UCSD-AML1 (cell line): ENCODE data around the gene NDST3.
"Not testable (repeated sequence)": the region's sequence is repeated elsewhere in the genome, so short reads cannot be mapped to it uniquely, and the experiment has no call there.

Experiments used
- DNase-seq: peaks from one replicate; lab custom pipeline; 2025; ENCODE audit not compliant: unreplicated experiment; lab: John Stamatoyannopoulos, UW

Gene NDST3

GRCh38 chr4:118266145-118266496 lies 231.8 kb downstream of the NDST3 start:
- not testable (repeated sequence) for DNase-seq

- DNase-seq: no peak
Observed at GRCh38 chr4:118268780-118269179, 234.5 kb downstream of the NDST3 start.

GRCh38 chr4:118270492-118270891 lies 236.2 kb downstream of the NDST3 start:
- DNase-seq: no peak

GRCh38 chr4:118271788-118272187 lies 237.5 kb downstream of the NDST3 start:
- no peak for DNase-seq

- DNase-seq: no peak
Observed at GRCh38 chr4:118273642-118274041, 239.4 kb downstream of the NDST3 start.

- DNase-seq: no peak
Observed at GRCh38 chr4:118276580-118276979, 242.3 kb downstream of the NDST3 start.

- no peak for DNase-seq
Observed at GRCh38 chr4:118277243-118277642, 243.0 kb downstream of the NDST3 start.

- DNase-seq: peak; percentile 76
Observed at GRCh38 chr4:118278473-118279274, 244.4 kb downstream of the NDST3 start.

- no peak for DNase-seq
Observed at GRCh38 chr4:118279328-118279727, 245.0 kb downstream of the NDST3 start.

GRCh38 chr4:118279920-118280432 lies 245.7 kb downstream of the NDST3 start:
- DNase-seq: no peak

- DNase-seq: peak; percentile 13
Observed at GRCh38 chr4:118280501-118281218, 246.4 kb downstream of the NDST3 start.

GRCh38 chr4:118281611-118282442 lies 247.5 kb downstream of the NDST3 start:
- peak; percentile 9 for DNase-seq

- no peak for DNase-seq
Observed at GRCh38 chr4:118282692-118283091, 248.4 kb downstream of the NDST3 start.

GRCh38 chr4:118284169-118284568 lies 249.9 kb downstream of the NDST3 start:
- no peak for DNase-seq

GRCh38 chr4:118285931-118286330 lies 251.6 kb downstream of the NDST3 start:
- DNase-seq: no peak

- DNase-seq: no peak
Observed at GRCh38 chr4:118286685-118287084, 252.4 kb downstream of the NDST3 start.

GRCh38 chr4:118287711-118288451 lies 253.6 kb downstream of the NDST3 start:
- no peak for DNase-seq

- DNase-seq: no peak
Observed at GRCh38 chr4:118289794-118290193, 255.5 kb downstream of the NDST3 start.

- no peak for DNase-seq
Observed at GRCh38 chr4:118290951-118291350, 256.7 kb downstream of the NDST3 start.

GRCh38 chr4:118296729-118297128 lies 262.4 kb downstream of the NDST3 start:
- no peak for DNase-seq

GRCh38 chr4:118299619-118300018 lies 265.3 kb downstream of the NDST3 start:
- DNase-seq: not testable (repeated sequence)
